Measurements from ENCODE around the gene RREB1. TPM values are rescaled to one million over a fixed set of nuclear protein-coding genes. Genes with fewer than 3 reads are reported as not detected.

RREB1 gene
- total RNA-seq, 1 experiment from 2014 or later, result 35.8 TPM

GRCh38 chr6:7204726-7205125 is 97.0 kb downstream of the RREB1 start:
- Histone ChIP-seq H2AK5ac (ENCODE audit: insufficient read length, low read length) (no peak overlapping the region), H2BK5ac (ENCODE audit: insufficient read length, low read length) (no peak overlapping the region), H3K4me2 (ENCODE audit: insufficient read depth, insufficient read length, low read length) (no peak overlapping the region), H3K27me3 (ENCODE audit: insufficient read depth, low read length) (no peaks in the 10 kb centered on the region), H4K20me1 (ENCODE audit: control insufficient read depth, insufficient read depth, insufficient read length) (no peaks in the 10 kb centered on the region), H3K14ac (ENCODE audit: insufficient read depth, low read length) (no peak overlapping the region), H2BK15ac (ENCODE audit: low read depth, low read length) (no peak overlapping the region), H2BK12ac (ENCODE audit: insufficient read length, low read depth, low read length) (no peak overlapping the region), H3K18ac (ENCODE audit: insufficient read length, low read depth, low read length) (no peak overlapping the region), H2BK20ac (ENCODE audit: low read depth, low read length, poor library complexity, severe bottlenecking) (no peak overlapping the region), H3K27ac (ENCODE audit: insufficient read length, low read depth, low read length) (no peak overlapping the region), H3K4ac (ENCODE audit: low read depth, low read length) (no peak overlapping the region), H4K8ac (replicated peaks; ENCODE audit: insufficient read length, low read depth, low read length) (no peak overlapping the region), H2AFZ (ENCODE audit: low read length) (no peak overlapping the region), H2BK120ac (ENCODE audit: low read depth, low read length, poor library complexity, severe bottlenecking) (no peak overlapping the region), H3K79me2 (ENCODE audit: insufficient read depth, low read length) (no peaks in the 10 kb centered on the region), H3K23ac (ENCODE audit: insufficient read length, low read depth, low read length) (no peak overlapping the region), H3K9me3 (ENCODE audit: control insufficient read depth, low read depth, low read length) (no peaks in the 10 kb centered on the region), H4K91ac (ENCODE audit: insufficient read length, low read depth, low read length) (no peak overlapping the region), H3K56ac (ENCODE audit: insufficient read length, low read depth, low read length) (no peak overlapping the region), H3K79me1 (ENCODE audit: insufficient read depth, low read depth, low read length, poor library complexity, severe bottlenecking) (no peaks in the 10 kb centered on the region), H3K4me1 (ENCODE audit: insufficient read depth, low read length) (no peaks in the 10 kb centered on the region), H3K23me2 (ENCODE audit: insufficient read length, low read depth, low read length, poor library complexity, severe bottlenecking) (no peaks in the 10 kb centered on the region), H4K5ac (ENCODE audit: insufficient read length, low read depth, low read length) (no peak overlapping the region), H3K9ac (ENCODE audit: extremely low read depth, insufficient read length, low read length) (no peak overlapping the region), H3T11ph (ENCODE audit: low read length) (no peak overlapping the region)
- no peak overlapping the region for H3K4me3 Mint-ChIP-seq
- DNase-seq, result no peak
- H3K27ac Mint-ChIP-seq, result no peak overlapping the region
- no peaks in the 10 kb centered on the region for H3K9me3 Mint-ChIP-seq
- no CpG with 5 or more reads among the region's 3 CpGs for WGBS (ENCODE audit: extremely low coverage, insufficient read length, low lambda C conversion rate)
- peaks cover 9 to 10% of the 10 kb centered on the region in 2 experiments; a peak in 3 of 4 replicates for H3K4me1 Mint-ChIP-seq
- peaks cover 4 to 10% (median 5%) of the 10 kb centered on the region in 3 experiments; a peak in 6 of 7 replicates for H3K36me3 Mint-ChIP-seq (ENCODE audit: insufficient read depth in 1 of 3, low read depth in 3 of 3)
- H3K27me3 Mint-ChIP-seq (ENCODE audit: low read depth), result no peaks in the 10 kb centered on the region; the same call in 1 of the 2 replicates
- TF ChIP-seq CTCF (conservative IDR thresholded peaks at IDR 0.05), result no peak

Measured in H9 (cell line).